Stimulated activated CD8-positive, alpha-beta memory T cell treated with anti-CD3 and anti-CD28 coated beads, Interleukin-7, amount 100 ng/mL, for 48 hours (primary cell): ENCODE data around the gene EXOC7.
"Not testable (repeated sequence)": the region's sequence is repeated elsewhere in the genome, so short reads cannot be mapped to it uniquely, and the experiment has no call there.

Experiments
- DNase-seq, 2 donors: peaks; one replicate each; pipeline ENCODE4 v3.0.0-alpha.2; 2020; ENCODE audit warnings: low read depth in 1 of 2; ENCODE audit errors: extremely low read depth in 1 of 2

The EXOC7 gene

GRCh38 chr17:76088868-76089576 is 14.6 kb downstream of the EXOC7 start:
- no peak for DNase-seq

- no peak for DNase-seq
These were observed 15.3 kb downstream of the EXOC7 start for GRCh38 chr17:76088041-76088867.

GRCh38 chr17:76087531-76087930 is 16.1 kb downstream of the EXOC7 start:
- DNase-seq = no peak

GRCh38 chr17:76086384-76086783 is 17.2 kb downstream of the EXOC7 start:
- no peak for DNase-seq

- DNase-seq = no peak
These were observed 17.7 kb downstream of the EXOC7 start for GRCh38 chr17:76085731-76086366.

- no peak for DNase-seq
These were observed 18.4 kb downstream of the EXOC7 start for GRCh38 chr17:76085066-76085730.

GRCh38 chr17:76083536-76084182 is 19.9 kb downstream of the EXOC7 start:
- DNase-seq = no peak

- no peak for DNase-seq
These were observed 21.0 kb downstream of the EXOC7 start for GRCh38 chr17:76082326-76083251.

GRCh38 chr17:76081295-76082210 is 22.0 kb downstream of the EXOC7 start:
- no peak for DNase-seq

- no peak for DNase-seq
These were observed 22.8 kb downstream of the EXOC7 start for GRCh38 chr17:76080768-76081287.

- no peak for DNase-seq
These were observed 23.4 kb downstream of the EXOC7 start for GRCh38 chr17:76079956-76080767.

GRCh38 chr17:76079535-76079955 is 24.0 kb downstream of the EXOC7 start:
- DNase-seq = no peak

GRCh38 chr17:76078860-76079534 is 24.6 kb downstream of the EXOC7 start, which contains the start of gene ZACN:
Gene ZACN (plus strand): TSS chr17:76079182. CDS start chr17:76079265, 83 bp downstream.
- DNase-seq = no peak

- DNase-seq = not testable (repeated sequence)
These were observed 25.2 kb downstream of the EXOC7 start for GRCh38 chr17:76078370-76078769.

GRCh38 chr17:76077584-76078110 is 25.9 kb downstream of the EXOC7 start:
- no peak for DNase-seq

GRCh38 chr17:76076765-76077583 is 26.6 kb downstream of the EXOC7 start:
- no peak for DNase-seq
